DMS53 treated with DMSO at 0.1 percent for 48 hours (cell line): ENCODE data around the gene SEPTIN12.
"Not testable (repeated sequence)": the region's sequence is repeated elsewhere in the genome, so short reads cannot be mapped to it uniquely, and the experiment has no call there.

Experiments
- DNase-seq: peaks from one replicate; lab custom pipeline; 2025; ENCODE audit not compliant: unreplicated experiment; lab: John Stamatoyannopoulos, UW

SEPTIN12 gene

DNA sequence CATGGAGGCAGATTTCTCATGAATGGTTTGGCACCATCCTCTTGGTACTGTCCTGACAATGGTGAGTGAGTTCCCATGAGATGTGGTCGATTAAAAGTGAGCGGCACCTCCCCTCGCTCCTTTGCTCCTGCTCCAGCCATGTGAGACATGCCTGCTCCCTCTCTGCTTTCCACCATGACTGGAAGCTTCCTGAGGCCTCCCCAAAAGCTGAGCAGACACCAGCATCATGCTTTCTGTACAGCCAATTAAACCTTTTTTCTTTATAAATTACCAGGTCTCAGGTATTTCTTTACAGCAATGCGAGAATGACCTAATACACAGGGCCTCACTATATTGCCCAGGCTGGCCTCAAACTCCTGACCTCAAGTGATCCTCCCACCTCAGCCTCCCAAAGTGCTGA, 33.3 kb downstream of the SEPTIN12 start:
- DNase-seq = no peak

DNA sequence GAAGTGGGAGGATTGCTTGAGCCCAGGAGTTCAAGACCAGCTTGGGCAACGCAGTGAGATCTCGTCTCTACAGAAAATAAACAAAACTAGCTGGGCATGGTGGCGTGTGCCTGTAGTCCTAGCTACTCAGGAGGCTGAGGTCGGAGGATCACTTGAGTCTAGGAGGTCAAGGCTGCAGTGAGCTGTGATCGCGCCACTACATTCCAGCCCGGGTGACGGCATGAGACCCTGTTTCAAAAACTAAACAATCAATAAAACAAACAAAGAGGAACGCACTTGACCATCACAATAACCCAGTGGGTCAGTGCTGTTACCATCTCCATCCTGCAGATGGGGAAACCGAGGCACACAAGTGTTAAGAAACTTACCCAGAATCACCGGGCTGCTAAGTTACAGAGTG, 34.9 kb downstream of the SEPTIN12 start:
- no peak for DNase-seq

DNA sequence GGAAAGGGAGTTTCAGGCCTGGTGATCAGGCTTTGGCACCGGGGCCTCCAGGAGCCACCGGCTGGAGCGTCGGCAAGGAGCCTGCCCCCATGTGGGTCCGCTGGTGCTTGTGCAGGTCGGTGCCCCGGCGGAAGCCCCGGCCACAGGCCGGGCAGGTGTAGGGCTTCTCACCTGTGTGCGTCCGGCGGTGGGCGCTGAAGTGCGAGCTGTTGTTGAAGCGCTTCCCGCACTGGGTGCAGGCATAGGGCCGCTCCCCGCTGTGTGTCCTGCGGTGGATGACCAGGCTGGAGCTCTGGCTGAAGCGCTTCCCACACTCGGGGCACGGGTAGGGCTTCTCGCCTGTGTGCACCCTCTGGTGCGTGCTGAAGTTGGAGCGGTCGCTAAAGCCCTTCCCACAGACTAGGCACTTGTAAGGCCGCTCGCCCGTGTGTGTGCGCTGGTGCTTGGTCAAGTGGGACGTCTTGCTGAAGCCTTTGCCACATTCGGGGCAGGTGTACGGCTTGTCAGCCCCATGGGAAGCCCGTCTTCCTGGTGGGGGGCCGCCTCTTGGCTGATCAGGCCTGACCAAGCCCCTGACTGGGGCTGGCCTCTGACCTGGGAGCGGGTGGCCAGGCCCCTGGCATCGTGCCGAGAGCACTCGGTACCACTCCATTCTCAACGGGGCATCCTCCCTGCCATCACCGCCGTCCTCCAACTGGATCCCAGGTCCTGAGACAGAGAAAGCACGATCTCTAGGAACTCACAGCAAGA, 35.6 kb downstream of the SEPTIN12 start:
- no peak for DNase-seq

DNA sequence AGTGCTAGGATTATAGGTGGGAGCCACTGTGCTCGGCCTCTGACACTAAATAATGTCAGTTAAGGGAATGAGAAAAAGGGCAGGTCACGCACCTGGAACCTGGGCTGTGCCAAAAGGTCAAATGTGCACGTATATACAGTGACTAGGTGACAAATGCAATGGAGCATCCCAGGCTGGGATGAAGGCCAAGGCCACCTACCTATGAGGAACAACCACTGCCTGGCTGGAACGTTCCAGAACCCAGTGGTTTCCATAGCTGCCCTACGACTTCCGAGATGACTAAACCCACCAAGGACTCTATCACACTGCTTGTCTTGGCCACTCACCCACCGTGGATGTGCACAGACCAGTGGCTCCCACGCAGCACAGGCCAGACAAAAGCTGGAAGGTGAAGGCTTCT, 37.2 kb downstream of the SEPTIN12 start:
- no peak for DNase-seq

DNA sequence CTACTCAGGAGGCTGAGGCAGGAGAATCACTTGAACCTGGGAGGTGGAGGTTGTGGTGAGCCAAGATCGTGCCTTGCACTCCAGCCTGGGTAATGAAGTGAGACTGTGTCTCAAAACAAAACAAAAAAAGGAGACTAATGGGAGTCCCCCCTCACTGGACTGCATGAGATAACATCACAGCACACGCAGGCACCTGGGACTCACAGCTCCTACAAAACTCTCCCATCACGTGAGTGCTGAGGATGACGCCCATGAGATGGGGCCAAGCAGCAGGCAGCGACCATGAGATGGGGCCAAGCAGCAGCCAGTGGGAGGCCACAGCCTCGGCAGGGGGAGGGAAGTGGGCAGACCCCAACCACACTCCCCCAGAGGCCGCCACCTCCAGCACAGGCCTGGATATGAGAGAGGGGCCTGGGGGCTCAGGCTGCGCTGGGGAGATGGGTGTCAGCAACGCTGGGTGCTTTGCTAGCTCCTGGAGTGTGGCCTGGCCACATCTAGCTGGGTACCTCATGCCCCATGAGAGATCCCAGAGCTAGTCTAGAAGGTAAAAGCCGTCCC, 38.4 kb downstream of the SEPTIN12 start:
- no peak for DNase-seq

DNA sequence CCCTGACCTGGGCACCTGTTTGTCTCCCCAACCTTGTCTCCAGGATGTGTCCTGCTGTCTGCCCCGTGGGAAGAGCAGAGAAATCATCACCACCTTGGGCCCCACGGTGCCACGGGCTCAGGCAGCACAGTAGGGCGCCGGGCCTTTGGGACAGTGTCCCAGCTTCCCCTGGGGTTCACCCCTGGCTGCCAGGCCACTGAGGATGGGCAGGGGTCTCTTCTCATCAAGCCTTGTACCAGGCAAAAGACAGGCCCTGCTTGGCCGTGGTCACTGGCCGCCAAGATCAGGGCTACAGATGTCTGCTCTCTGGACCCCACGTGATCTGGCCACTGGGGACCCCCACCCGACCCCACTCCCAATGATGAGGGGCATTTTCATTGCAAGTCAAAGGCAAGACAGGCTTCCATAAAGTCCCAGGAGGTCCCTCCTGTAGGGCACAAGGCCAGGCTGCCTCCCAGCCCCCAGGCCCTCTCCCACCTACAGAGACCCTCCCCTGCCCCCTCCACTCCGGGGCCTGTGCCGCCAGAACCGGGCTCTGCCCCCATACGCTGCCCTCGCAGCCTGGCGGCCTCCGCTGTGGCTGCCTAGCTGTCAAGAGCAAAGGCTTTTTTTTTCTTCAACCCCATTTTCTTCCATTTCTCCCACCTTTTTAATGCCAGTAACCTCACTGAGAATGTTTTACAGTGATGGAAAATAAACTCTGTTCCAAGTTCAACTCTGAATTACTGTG, 39.3 kb downstream of the SEPTIN12 start:
- no peak for DNase-seq

DNA sequence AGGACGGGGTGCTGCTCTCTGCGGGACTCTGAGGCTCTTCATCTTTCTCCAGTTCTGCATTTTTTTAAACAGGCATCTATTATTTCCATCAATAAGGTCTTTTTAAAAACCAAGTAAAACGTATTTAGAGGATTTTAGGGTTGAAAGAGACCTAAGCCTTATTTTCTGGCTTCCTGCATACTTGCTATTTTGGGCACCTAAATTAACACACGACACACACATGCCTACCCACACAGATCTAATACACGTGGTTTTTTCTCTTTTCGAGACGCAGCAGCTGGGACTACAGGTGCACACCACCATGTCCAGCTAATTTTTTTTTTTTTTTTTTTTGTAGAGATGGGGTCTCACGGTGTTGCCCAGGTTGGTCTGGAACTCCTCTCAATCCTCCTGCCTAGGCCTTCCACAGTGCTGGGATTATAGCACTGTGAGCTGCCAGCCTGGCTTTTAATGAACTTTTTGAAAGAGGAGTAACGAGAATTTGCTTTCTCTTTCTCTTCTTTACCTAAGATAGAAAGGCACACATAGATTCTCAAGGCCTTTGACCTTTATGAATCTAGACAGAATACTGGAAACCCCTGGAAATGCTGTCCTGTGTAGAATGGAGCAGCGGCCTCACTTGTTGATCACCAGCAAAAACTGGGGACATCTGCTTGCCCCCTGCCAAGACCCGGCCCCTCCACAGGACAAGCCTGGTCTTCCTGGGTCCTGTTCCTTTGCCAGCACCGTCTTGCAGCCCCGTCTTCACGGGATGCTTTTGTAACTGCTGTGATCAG, 40.1 kb downstream of the SEPTIN12 start:
- no peak for DNase-seq

DNA sequence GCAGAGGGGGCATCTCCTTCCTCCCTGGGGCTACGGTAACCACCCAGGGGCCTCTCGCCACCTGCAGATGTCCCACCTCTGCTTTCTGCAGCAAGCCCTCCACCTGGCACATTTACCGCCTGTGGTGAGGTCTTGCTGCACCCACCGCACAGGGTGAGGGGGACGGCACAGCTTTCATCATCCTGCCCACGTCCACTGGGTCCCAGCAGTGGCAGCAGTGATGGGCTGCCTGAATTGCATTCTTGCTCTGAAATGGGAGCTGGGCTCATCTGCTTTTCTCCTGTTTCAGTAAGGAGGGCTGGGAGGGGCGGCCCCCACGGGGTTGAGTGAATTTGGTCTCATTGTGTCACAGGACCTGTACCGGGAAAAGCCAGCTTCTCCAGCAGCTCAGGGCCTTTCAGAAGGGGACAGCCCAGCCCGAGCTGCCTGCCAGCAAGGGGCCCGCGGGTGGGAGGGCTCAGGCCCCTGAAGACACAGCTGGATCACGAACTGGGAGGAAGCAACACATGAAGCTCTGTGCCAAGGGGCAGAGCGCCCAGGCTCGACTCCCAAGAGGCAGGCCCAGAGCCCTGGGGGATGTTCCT, 41.1 kb downstream of the SEPTIN12 start:
- DNase-seq = no peak

DNA sequence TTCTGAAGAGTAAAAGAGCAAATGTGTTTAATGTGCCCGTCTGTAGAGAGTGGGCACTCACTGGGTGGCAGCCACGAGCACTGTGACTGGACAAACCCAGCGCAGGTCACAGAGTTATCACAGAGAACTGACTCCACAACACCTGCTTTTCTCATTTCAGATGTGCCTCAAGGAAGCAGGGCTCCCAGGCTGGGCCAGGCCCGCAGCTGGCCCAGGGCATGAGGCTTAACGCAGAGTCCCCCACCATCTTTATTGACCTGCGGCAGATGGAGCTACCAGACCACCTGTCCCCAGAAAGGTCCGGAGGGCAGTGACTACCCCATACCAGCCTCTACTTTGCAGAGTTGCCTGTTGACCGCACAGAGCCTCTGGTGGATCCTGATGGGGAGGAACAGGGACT, 41.9 kb downstream of the SEPTIN12 start:
- no peak for DNase-seq

DNA sequence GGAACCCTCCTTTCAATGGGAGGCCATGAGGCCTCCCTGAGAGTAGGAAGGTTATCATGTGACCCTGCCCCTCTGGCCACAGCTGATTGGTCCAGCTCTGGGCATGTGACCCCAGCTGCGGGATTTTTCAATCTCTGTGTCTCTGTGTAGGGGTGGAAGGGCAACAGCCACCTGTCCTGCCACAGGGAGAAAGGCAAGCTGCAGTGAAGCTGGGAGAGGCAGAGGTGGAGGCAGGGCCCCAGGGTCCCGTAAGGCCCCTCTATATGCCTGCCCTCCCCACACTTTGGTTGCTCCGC, 42.9 kb downstream of the SEPTIN12 start:
- DNase-seq = no peak

DNA sequence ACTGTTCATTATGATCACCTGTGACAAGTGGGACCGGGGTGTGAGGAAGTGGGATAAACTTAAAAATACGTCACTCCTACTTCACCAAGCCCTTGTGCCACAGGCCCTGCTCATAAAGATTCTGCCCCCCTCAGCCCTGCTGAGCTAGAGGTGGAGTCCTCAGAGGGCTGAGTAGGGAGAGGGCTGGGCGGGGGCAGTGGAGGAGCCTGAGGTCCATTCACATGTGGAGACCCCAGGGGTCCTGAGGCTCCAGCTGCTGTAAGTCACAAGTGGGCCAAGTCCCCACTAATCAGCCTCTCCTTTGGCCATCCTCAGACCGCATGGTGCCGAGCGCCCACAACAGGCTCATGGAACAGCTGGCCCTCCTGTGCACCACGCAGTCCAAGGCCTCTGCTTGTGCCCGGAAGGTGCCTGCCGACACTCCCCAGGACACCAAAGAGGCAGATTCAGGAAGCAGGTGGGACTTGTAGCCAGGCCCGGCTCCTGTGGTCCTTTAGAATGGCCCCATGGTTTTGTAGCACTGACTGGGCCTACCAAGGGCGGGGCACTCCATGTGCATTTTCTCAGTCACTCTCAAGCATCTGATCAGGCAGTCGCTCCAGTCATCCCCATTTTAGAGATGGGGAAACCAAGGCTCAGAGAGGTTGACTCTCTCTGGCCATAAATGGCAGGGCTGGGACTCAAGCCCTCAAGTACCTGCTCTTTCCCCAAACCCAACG, 43.4 kb downstream of the SEPTIN12 start:
- no peak for DNase-seq

DNA sequence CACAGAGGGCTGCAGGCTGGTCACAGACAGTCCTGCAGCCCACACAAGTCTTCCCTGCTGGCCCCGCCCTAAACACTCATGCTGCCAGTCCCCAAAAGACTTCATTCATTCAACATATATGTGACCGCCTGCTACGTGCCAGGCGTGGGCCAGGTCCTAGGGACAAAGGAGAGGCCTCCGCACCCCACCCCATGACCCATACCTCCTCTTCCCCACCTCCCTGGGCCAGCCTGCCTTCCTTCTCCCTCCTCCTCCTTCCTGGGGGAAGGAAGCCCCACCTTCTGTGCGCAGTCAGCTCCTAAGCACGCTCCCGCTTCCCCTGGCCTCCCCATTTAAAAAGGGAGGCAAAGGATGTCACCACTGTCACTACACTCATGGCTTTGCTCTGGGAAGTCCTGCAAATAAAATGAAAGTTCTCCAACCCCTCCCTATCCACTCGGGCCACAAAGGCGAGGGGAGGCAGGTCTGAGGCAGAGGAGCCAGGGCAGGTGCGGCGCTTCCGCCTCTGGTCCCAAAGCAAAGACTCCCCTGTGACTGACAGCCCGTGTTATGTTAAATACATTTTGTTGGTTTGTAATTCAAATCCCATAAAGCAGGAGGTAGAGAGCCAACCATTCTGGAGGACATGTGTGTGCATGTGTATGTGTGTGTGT, 44.8 kb downstream of the SEPTIN12 start:
- no peak for DNase-seq

DNA sequence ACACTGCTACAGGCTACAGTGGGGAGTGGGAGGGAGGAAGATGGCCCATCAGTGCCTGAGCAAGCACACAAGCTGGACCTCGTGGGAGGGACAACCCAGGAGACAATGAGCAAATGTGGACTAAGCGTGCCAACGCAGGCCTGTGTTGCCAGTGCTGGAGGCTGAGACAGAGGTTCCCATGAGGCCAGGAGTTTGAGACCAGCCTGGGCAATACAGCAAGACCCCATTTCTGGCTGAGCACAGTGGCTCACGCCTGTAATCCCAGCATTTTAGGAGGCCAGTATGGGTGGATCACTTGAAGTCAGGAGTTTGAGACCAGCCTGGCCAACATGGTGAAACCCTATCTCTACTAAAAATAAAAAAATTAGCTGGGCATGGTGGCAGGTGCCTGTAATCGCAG, 49.8 kb downstream of the SEPTIN12 start:
- DNase-seq = not testable (repeated sequence)

DNA sequence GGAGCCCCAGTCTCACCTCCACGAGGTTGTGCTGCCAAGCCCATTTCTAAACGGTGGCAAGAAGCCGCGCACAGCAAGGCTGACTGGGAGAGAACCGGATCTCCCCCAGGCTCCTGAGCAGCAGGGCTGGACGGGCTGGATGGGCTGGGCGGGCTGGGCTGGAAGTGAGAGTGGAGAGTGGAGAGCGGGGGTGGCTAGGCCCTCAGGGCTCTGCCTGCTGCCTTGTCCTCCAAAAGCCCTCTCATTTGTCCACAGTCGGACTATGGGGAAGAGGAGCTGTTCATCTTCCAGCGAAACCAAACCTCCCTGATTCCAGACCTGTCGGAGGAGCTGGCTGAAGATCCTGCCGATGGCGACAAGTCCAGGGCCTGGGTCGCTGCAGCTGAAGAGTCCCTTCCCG, 50.6 kb downstream of the SEPTIN12 start:
- DNase-seq = no peak

DNA sequence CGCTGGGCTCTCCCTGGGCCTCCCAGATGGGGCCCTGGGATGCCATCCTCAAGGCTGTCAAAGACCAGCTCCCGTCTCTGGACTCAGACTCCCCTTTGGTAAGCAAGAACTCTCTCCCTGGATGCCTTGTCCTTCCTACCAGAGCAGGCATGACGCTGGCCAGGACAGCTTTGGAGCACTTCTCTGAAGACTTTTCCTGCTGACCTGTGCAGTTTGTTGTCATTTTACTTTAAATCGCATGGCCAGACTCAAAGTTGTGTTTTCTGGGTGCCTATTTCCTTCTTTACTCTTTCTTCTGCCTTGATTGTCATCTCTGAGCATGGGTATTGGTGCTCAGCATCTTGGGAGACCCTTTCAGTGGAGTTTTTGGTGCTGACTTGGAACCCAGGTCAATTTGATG, 51.6 kb downstream of the SEPTIN12 start:
- no peak for DNase-seq

DNA sequence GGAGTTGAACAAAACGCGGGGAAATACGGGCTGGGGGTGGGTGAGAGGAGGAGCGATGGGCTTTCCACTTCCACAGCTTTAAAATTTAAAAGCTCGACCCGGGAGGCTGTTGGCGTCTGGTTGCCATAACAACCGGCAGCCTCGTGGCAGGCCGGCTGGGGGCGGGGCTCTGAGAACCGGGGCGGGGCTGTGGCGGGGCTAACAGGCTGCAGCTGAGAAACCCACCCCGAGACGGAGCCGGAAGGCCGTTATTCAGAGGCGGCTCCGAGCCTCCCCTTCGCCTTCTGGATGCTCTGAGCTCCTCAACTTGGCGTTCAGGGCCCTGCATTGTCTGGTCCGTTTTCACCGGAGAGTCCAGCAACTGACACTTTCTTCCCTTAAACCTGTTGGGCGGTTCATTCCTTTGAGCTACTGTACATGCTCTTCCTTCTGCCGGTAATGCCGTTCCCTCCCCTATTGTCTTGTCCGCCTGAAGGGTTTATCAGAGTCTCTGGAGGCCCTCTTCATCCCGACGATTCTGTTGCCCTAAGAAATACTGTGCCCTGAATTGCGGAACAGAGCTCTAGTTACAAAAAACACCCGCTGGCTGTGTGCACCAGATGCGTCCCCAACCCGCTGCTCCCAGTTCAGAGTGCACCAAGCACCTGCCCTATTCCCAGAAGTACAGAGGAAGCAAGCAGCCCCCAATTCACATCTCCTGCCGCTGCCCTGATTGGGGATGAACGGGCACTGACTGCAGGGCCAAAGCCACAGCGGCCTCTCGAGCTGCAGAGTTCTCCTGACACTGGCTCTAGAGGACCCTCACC, 53.2 kb downstream of the SEPTIN12 start:
- peak; percentile 18 for DNase-seq

DNA sequence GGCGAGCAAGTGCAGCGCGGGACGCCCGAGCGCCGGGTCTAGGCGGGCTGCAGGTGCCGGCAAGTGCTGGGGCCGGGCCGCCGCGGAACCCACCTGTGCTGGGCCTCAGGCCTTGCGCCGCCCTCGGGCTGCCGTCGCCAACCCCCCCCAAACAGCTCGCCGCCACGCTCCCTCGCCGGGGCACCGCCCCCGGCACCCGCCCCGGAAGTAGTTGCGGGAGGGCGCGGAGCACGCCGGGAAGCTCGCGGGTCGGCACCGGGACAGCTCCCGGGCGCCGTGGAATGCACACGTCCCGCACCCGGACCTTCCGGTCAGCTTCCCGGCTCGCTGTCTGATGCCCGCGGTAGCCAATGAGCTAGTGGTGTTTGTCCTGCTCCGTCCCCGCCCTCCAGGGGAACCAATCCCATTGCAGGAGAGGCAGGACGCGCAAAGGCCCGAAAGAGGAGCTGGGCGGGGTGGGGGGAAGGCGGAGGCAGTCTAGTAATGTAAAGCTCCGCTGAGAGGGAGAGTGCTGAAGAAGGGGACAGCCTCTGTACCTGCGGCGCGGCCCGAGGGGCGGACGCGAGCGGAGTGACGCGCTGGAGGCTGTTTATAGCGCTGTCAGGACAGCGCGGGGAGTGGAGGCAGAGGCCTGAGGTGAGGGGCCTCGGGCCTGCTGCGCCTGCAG, 53.9 kb downstream of the SEPTIN12 start, which contains the start of the genes ANKS3 and DNAAF8:
Gene ANKS3 (minus strand): TSS at position 209 of the 667 bp plus-strand sequence. CDS start 4,122 bp downstream, outside the sequence.
Gene DNAAF8 (plus strand): TSS at position 475 of the 667 bp plus-strand sequence. CDS start 1,978 bp downstream, outside the sequence.
- peak; percentile 78 for DNase-seq

DNA sequence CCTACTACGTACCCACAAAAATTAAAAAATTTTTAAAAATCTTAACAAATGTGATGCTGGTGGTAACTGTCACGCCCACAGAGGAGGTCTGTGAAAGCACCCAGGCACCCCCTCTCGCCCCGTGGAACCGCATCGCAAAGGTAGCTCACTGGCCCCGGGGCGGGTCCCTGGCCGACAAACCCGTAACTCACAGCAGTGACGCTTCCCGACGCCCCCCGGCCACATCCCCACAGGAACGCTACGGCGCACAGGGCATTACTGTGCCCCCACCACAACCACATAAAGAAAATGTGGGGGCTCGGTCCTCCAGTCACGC, 54.4 kb downstream of the SEPTIN12 start:
- DNase-seq = no peak
